ENCODE data around the gene COMMD4.

COMMD4 gene

DNA sequence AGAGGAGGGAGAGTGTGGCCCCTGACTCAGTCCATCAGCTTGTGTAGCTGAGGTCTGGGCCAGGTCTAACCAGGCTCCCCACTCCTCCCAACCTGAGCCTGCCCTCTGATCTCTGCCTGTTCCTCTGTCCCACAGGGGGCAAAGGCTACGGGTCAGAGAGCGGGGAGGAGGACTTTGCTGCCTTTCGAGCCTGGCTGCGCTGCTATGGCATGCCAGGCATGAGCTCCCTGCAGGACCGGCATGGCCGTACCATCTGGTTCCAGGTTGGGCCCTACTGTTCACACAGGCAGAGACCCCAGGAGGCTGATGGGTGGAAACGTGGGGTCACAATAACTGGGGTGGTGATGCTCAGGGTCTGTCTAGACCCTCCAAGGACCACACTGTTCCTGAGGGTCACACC lies 17.7 kb downstream of the COMMD4 start:
- H3K36me3 ChIP-seq, result peaks cover 54% of the 10 kb centered on the region
- no peak overlapping the region for H3K4me3 ChIP-seq (ENCODE audit: low read depth in 1 of 2, low read length in 1 of 2)
- peaks cover 7% of the 10 kb centered on the region for H3K27me3 ChIP-seq
- H3K4me1 ChIP-seq (ENCODE audit: control insufficient read depth in 1 of 2, insufficient read depth in 1 of 2, low read depth in 1 of 2, low read length in 1 of 2), result peaks cover 22 to 24% of the 10 kb centered on the region in 2 experiments
- H3K9me3 ChIP-seq, result no peaks in the 10 kb centered on the region
- no peak overlapping the region for H3K27ac ChIP-seq
- TF ChIP-seq, protein P1, sequence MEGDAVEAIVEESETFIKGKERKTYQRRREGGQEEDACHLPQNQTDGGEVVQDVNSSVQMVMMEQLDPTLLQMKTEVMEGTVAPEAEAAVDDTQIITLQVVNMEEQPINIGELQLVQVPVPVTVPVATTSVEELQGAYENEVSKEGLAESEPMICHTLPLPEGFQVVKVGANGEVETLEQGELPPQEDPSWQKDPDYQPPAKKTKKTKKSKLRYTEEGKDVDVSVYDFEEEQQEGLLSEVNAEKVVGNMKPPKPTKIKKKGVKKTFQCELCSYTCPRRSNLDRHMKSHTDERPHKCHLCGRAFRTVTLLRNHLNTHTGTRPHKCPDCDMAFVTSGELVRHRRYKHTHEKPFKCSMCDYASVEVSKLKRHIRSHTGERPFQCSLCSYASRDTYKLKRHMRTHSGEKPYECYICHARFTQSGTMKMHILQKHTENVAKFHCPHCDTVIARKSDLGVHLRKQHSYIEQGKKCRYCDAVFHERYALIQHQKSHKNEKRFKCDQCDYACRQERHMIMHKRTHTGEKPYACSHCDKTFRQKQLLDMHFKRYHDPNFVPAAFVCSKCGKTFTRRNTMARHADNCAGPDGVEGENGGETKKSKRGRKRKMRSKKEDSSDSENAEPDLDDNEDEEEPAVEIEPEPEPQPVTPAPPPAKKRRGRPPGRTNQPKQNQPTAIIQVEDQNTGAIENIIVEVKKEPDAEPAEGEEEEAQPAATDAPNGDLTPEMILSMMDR (IDR thresholded peaks at IDR 0.05), result no peak

DNA sequence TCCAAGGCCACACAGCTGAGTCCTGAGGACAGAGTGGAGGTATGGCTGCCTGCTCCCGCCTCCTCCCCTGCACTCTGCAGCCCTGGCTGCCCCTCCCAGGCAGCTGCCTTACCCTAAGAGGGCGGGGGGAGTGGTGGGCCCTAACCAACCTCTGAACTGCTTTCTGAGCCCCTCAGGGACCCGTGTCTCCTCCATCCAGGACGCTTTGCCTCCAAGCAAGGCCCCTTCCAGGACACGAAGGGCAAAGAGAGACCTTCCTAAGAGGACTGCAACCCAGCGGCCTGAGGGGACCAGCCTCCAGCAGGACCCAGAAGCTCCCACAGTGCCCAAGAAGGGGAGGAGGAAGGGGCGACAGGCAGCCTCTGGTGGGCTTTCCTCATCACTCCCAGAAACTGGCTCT lies 18.6 kb downstream of the COMMD4 start:
- TF ChIP-seq, protein P1 (IDR thresholded peaks at IDR 0.05), result no peak
- no peak overlapping the region for H3K4me3 ChIP-seq (ENCODE audit: low read depth in 1 of 2, low read length in 1 of 2)
- H3K27me3 ChIP-seq, result no peaks in the 10 kb centered on the region
- no peaks in the 10 kb centered on the region for H3K9me3 ChIP-seq
- peaks cover 63% of the 10 kb centered on the region for H3K36me3 ChIP-seq
- no peak overlapping the region for H3K27ac ChIP-seq
- H3K4me1 ChIP-seq (ENCODE audit: control insufficient read depth in 1 of 2, insufficient read depth in 1 of 2, low read depth in 1 of 2, low read length in 1 of 2), result peaks cover 15 to 16% of the 10 kb centered on the region in 2 experiments

DNA sequence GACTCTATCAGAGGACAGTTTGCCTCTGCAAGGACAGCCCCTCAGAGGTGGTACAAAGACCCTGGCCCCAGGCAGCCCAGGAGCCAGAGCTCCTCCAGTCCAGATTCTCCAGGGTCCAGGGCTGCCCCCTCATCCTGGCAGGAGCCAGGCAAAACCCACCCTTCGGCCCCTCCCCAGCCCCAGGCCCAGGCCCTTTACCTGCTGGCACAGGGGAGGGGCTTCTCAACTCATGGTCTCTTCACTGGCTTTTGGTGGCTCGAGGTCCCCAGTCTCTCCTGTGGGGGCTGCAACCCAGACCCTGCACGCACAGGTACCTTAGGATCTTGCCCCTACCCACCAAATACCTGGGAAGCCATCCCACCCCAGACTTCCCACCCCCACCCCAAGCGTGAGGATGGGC lies 19.5 kb downstream of the COMMD4 start:
- H3K36me3 ChIP-seq, result peaks cover 71% of the 10 kb centered on the region
- H3K27ac ChIP-seq, result no peak overlapping the region

DNA sequence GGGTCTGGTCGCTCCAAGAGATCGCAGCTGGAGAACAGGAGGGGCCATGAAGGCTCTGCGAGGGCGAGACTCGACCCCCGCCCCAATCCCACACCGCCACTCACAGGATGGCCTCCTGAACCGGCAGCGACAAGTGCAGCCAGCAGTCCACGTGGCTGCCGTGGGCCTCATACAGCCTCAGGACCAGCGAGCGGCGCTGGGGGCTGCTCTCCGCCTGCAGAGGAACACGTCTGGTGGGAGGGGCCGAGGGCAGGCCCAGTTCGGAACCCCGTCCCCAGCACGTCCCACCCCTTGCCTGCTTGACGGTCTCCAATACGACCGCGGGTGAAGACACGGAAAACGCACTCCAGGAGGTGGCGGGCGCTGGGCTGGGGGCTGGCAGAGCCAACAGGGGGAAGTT lies 20.1 kb downstream of the COMMD4 start:
- no peaks in the 10 kb centered on the region for H3K9me3 ChIP-seq
- peaks cover 0 to under 1% of the 10 kb centered on the region in 2 experiments for H3K4me1 ChIP-seq (ENCODE audit: control insufficient read depth in 1 of 2, insufficient read depth in 1 of 2, low read depth in 1 of 2, low read length in 1 of 2)
- no peak overlapping the region for H3K27ac ChIP-seq
- H3K4me3 ChIP-seq (ENCODE audit: low read depth in 1 of 2, low read length in 1 of 2), result no peak overlapping the region
- TF ChIP-seq, protein P1 (IDR thresholded peaks at IDR 0.05), result no peak
- H3K27me3 ChIP-seq, result no peaks in the 10 kb centered on the region
- H3K36me3 ChIP-seq, result peaks cover 77% of the 10 kb centered on the region

More for the DNA sequence above, 19.5 kb downstream of the COMMD4 start:
- no peak overlapping the region for H3K4me3 ChIP-seq (ENCODE audit: low read depth in 1 of 2, low read length in 1 of 2)
- no peaks in the 10 kb centered on the region for H3K9me3 ChIP-seq
- peaks cover 6 to 7% of the 10 kb centered on the region in 2 experiments for H3K4me1 ChIP-seq (ENCODE audit: control insufficient read depth in 1 of 2, insufficient read depth in 1 of 2, low read depth in 1 of 2, low read length in 1 of 2)
- TF ChIP-seq, protein P1 (IDR thresholded peaks at IDR 0.05), result no peak
- no peaks in the 10 kb centered on the region for H3K27me3 ChIP-seq

DNA sequence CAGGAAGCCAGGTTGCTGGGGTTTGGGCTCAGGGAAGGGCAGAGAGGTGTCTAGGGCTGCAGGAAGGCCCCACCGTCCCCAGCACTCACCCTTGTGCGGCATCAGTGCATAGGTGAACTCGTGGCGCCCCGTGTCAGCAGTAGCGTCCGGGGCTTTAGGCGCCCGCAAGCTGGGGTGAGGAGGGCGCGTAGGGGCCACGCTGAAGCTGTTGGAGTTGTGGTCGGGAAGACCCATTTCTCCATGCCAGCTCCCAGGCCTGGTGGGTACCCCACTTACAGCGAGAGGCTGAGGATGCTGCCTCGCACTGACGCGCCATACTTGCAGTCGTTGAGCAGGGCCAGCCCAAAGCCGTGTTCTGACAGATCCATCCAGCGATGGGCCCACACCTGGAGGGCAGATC lies 20.7 kb downstream of the COMMD4 start:
- H3K27me3 ChIP-seq, result no peaks in the 10 kb centered on the region
- H3K36me3 ChIP-seq, result peaks cover 82% of the 10 kb centered on the region
- TF ChIP-seq, protein P1 (IDR thresholded peaks at IDR 0.05), result no peak

More for the DNA sequence above, 20.7 kb downstream of the COMMD4 start:
- Histone ChIP-seq H3K27ac (no peak overlapping the region), H3K4me3 (ENCODE audit: low read depth in 1 of 2, low read length in 1 of 2) (no peak overlapping the region), H3K4me1 (ENCODE audit: control insufficient read depth in 1 of 2, insufficient read depth in 1 of 2, low read depth in 1 of 2, low read length in 1 of 2) (no peaks in the 10 kb centered on the region), H3K9me3 (no peaks in the 10 kb centered on the region)
